ENCODE data around the gene CHST15.

- TF ChIP-seq CTCF (conservative IDR thresholded peaks at IDR 0.05; ENCODE audit: low read length): no peak
- no peak for TF ChIP-seq EZH2phosphoT487 (IDR thresholded peaks at IDR 0.05; ENCODE audit: borderline replicate concordance)
Measured at GRCh38 chr10:124007773-124008145, 85.6 kb downstream of the CHST15 start.

All from Loucy (cell line).